ENCODE measurements around the gene PLPPR5.

DNA sequence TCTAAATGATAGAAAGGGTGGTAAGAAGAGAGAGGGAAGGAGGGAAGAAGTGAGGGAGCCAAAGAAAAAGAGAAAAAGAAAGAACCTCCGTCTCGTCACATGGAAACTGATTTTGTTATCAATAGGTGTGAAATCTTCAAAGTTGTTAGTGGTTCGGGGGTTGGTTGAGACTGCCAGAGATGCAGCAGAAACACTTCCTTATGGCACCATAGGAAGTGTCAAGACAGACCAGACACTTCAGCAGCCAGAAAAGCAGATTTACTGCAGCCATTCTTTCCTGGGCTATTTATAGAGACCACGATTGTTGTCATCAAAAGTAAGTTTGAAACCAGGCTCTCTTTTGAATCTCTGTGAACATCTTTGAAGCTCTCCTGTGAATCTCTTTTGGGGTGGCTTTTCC is 150.5 kb downstream of the PLPPR5 start:
- no peak for TF ChIP-seq YY1 (IDR thresholded peaks at IDR 0.05; ENCODE audit: insufficient read depth, insufficient read length)
- TF ChIP-seq ZNF274 (IDR thresholded peaks at IDR 0.05; ENCODE audit: low read depth, low read length) = no peak
- TF ChIP-seq SUZ12 (IDR thresholded peaks at IDR 0.05; ENCODE audit: extremely low read depth, insufficient read depth, insufficient read length) = no peak
